ENCODE data around the gene SPTB. TPM values are rescaled to one million over a fixed set of nuclear protein-coding genes. Genes with fewer than 3 reads are reported as not detected.

SPTB gene
- total and polyA plus RNA-seq, 3 donors from 2014 or later: 3.3 to 6.6 (median 5.6) TPM

DNA sequence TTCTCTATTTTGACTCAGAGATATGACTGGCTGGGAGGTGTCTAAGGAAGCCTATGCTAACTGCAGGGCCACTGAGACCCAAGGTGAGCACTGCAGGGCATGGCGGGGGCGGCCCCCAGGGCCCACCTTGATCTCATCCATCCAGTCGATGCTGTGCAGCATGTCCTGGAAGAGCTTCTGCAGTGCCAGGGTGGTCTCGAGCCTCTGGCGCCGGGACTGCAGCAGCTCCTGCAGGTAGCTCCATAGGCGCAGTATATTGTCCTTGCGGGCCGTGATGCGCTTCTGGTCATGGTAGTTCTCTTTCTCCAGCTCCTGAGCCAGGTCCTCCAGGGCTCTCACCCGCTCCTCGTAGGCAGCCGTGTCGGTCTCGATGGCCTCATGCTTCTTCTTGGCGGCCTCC lies 84.5 kb downstream of the SPTB start:
- Histone ChIP-seq H3K9me3 (no peaks in the 10 kb centered on the region), H3K36me3 (ENCODE audit: low read depth, missing control alignments) (no peaks in the 10 kb centered on the region), H3K4me3 (no peak overlapping the region), H3K4me1 (no peaks in the 10 kb centered on the region), H3K27me3 (no peaks in the 10 kb centered on the region), H3K27ac (no peak overlapping the region)
- TF ChIP-seq, protein P1, sequence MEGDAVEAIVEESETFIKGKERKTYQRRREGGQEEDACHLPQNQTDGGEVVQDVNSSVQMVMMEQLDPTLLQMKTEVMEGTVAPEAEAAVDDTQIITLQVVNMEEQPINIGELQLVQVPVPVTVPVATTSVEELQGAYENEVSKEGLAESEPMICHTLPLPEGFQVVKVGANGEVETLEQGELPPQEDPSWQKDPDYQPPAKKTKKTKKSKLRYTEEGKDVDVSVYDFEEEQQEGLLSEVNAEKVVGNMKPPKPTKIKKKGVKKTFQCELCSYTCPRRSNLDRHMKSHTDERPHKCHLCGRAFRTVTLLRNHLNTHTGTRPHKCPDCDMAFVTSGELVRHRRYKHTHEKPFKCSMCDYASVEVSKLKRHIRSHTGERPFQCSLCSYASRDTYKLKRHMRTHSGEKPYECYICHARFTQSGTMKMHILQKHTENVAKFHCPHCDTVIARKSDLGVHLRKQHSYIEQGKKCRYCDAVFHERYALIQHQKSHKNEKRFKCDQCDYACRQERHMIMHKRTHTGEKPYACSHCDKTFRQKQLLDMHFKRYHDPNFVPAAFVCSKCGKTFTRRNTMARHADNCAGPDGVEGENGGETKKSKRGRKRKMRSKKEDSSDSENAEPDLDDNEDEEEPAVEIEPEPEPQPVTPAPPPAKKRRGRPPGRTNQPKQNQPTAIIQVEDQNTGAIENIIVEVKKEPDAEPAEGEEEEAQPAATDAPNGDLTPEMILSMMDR (IDR thresholded peaks at IDR 0.05): no peak
- no peak for TF ChIP-seq POLR2A (IDR thresholded peaks at IDR 0.05)
- DNase-seq: no peak
- intact Hi-C loops (cut with DNase I; ENCODE audit: low total_unique reads): no loop called here
- WGBS, 2 donors: 96% methylated on average over 16 of the region's 16 CpGs; no CpG with 5 or more reads in 1 of the 2 donors

DNA sequence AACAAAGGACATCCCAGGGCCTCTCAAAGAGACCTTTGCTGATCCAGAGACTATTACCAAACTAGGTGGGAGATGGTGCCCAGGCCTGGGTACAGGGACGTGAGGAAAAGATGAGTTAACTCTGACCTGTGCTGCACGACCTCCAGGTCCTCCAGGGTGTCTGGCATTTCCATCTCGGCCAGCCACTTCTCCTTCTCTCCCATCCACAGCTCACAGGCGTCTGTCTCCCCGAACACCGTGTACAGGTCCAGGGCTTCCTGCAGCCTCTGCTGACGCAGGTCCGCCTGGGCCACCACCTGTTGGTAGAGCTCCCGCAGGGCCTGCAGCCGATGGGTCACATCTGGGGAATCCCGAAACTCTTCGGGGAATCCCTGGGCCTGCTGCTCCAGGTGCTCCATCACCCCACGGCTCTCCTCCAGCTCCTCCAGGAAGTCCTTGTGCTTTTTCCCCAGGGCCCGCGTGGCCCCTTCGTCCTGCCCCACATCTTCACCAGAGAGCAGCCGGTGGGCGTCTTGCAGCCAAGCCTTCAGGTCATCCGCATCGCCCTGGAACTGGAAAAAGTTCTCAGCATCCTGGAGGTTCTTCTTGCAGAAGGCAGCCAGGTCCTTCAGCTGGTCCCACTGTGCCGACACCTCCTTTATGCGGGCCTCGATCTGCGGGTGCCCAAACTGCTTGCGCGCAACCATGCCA lies 86.7 kb downstream of the SPTB start:
- Histone ChIP-seq H3K9me3 (no peaks in the 10 kb centered on the region), H3K27me3 (no peaks in the 10 kb centered on the region), H3K4me3 (no peak overlapping the region), H3K4me1 (no peaks in the 10 kb centered on the region), H3K27ac (no peak overlapping the region), H3K36me3 (ENCODE audit: low read depth, missing control alignments) (no peaks in the 10 kb centered on the region)
- no peak for DNase-seq
- TF ChIP-seq POLR2A (IDR thresholded peaks at IDR 0.05): no peak
- TF ChIP-seq, protein P1 (IDR thresholded peaks at IDR 0.05): no peak
- intact Hi-C loops (cut with DNase I; ENCODE audit: low total_unique reads): no loop called here
- 93 to 97% methylated on average over 21 to 23 of the region's 26 CpGs for WGBS, 2 donors

- TF ChIP-seq, protein P1 (IDR thresholded peaks at IDR 0.05): no peak
- no peak for TF ChIP-seq POLR2A (IDR thresholded peaks at IDR 0.05)
- Histone ChIP-seq H3K9me3 (no peaks in the 10 kb centered on the region), H3K27ac (no peak overlapping the region), H3K36me3 (ENCODE audit: low read depth, missing control alignments) (no peaks in the 10 kb centered on the region), H3K4me1 (no peaks in the 10 kb centered on the region), H3K4me3 (no peak overlapping the region), H3K27me3 (no peaks in the 10 kb centered on the region)
- intact Hi-C loops (cut with DNase I; ENCODE audit: low total_unique reads): no loop called here
- DNase-seq: no peak
- 73 to 78% methylated on average over 3 to 4 of the region's 4 CpGs for WGBS, 2 donors
These were observed 87.5 kb downstream of the SPTB start for GRCh38 chr14:64792231-64792630.

DNA sequence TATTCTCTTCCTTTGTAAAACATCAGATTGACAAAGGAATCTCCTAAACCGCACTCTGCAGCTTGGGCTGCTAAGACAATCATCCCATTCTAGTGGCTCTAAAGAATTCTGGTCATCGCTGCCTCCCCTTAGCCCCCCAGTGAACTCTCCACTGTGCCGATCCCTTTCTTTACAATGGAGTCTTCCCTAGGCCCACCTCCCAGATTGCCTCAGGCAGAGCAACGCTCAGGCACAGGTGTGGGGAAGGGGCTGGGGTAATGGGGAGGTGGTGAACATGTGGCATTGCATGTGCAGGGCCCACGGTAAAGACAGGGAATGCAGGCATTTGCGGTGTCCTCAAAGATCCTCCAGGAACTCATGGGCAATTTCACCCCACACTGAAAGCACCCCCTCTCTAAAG lies 89.2 kb downstream of the SPTB start:
- TF ChIP-seq POLR2A (IDR thresholded peaks at IDR 0.05): no peak
- TF ChIP-seq, protein P1 (IDR thresholded peaks at IDR 0.05): no peak
- Histone ChIP-seq H3K27me3 (no peaks in the 10 kb centered on the region), H3K9me3 (no peaks in the 10 kb centered on the region), H3K4me3 (no peak overlapping the region), H3K4me1 (no peaks in the 10 kb centered on the region), H3K36me3 (ENCODE audit: low read depth, missing control alignments) (no peaks in the 10 kb centered on the region), H3K27ac (no peak overlapping the region)
- WGBS, 2 donors: 81 to 91% methylated on average over 6 of the region's 6 CpGs
- no peak for DNase-seq
- intact Hi-C loops (cut with DNase I; ENCODE audit: low total_unique reads): no loop called here

DNA sequence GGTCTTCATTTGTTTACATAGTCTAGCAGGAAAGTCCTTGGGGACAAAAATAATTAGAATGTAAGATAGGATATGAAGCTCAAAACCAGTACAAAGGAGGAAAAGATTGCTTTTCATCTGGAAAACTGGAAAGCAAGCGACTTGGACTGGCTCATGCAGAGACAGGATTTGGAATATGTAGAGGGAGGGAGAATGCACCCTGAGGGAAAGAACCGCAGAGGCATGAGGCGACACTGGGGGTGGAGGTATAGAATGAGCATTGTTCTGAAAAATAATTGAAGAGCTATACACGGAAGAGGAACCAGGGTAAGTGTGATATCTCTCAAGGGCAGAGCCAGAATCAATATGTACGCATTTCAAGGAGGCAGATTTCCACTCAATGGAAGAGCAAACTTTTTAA lies 90.0 kb downstream of the SPTB start:
- TF ChIP-seq, protein P1 (IDR thresholded peaks at IDR 0.05): no peak
- no peak for TF ChIP-seq POLR2A (IDR thresholded peaks at IDR 0.05)
- H3K27me3 ChIP-seq: no peaks in the 10 kb centered on the region
- H3K4me1 ChIP-seq: no peaks in the 10 kb centered on the region
- intact Hi-C loops (cut with DNase I; ENCODE audit: low total_unique reads): no loop called here
- no peaks in the 10 kb centered on the region for H3K36me3 ChIP-seq (ENCODE audit: low read depth, missing control alignments)
- no peak overlapping the region for H3K4me3 ChIP-seq
- no peak overlapping the region for H3K27ac ChIP-seq
- WGBS, 2 donors: 75 to 87% methylated on average over 5 of the region's 5 CpGs
- no peaks in the 10 kb centered on the region for H3K9me3 ChIP-seq
- no peak for DNase-seq
